HepG2 (cell line): Measurements from ENCODE around the gene LIMA1. TPM values are rescaled to one million over a fixed set of nuclear protein-coding genes. Genes with fewer than 3 reads are reported as not detected.
A peak's percentile ranks its signal among the peaks of the same experiment; 100 is the strongest.

ENCODE experiments used
- ATAC-seq: fragments of 200-7000 bp; cut with Tn5 transposase; 3 replicates; pipeline ENCODE4 v1.9.1; 2020; ENCODE audit warnings: mild to moderate bottlenecking, moderate library complexity
- BruUV-seq: library from RNA; stranded (reverse); fragments of 400-500 nt; replicated peaks from 2 replicates; lab custom pipeline; 2021; lab: Mats Ljungman, UMichigan
- CTCF ChIA-PET: fragments of 300-600 bp; formaldehyde crosslinking; extraction: SDS; loops from one replicate; lab custom pipeline; 2021; ENCODE audit warnings: low total read pairs, inconsistent platforms, low intra/inter-chr PET ratio; lab: Yijun Ruan, JAX
- POLR2A ChIA-PET: fragments of 350-600 bp; sonication (Branson Sonifier 250); formaldehyde crosslinking; loops from one replicate; lab custom pipeline; 2020; ENCODE audit warnings: antibody characterized with exemption, inconsistent platforms; lab: Yijun Ruan, JAX
- DNase-seq: peaks from one replicate; pipeline ENCODE4 v3.0.0-alpha.2; 2015; ENCODE audit warnings: low spot score
- FAIRE-seq: peaks from 3 replicates; lab custom pipeline; 2011; peaks lifted over from hg19 to GRCh38; lab: Jason Lieb, UNC
- H2AFZ ChIP-seq: one replicate; pipeline ENCODE4 v1.6.1; 2011; ENCODE audit warnings: low read length, inconsistent platforms
- H3K27ac ChIP-seq: fragments of 300-600 bp; 3 replicates; pipeline ENCODE4 v1.8.0; 2011; ENCODE audit warnings: mixed run types, mild to moderate bottlenecking, mixed read lengths, low read length, inconsistent platforms; ENCODE audit not compliant: insufficient read depth; ENCODE audit errors: extremely low read length
- H3K27me3 ChIP-seq, 2 experiments: fragments of 200-600 bp in 1 of 2; 2 replicates in 1 of 2; 3 replicates in 1 of 2; pipeline versions ENCODE4 v1.6.0 to v1.8.0; 2011; ENCODE audit warnings: low read length in 2 of 2, mild to moderate bottlenecking in 2 of 2, moderate library complexity in 2 of 2, inconsistent platforms in 1 of 2; ENCODE audit not compliant: insufficient read depth in 2 of 2, control insufficient read depth in 1 of 2
- H3K36me3 ChIP-seq, 2 experiments: fragments of 200-600 bp in 1 of 2; replicated peaks in 1 of 2; 2 replicates in 1 of 2; 3 replicates in 1 of 2; pipeline versions ENCODE4 v1.5.1 to v1.8.0; 2011; ENCODE audit warnings: low read length in 2 of 2, inconsistent platforms in 1 of 2; ENCODE audit not compliant: insufficient read depth in 2 of 2, control insufficient read depth in 1 of 2
- H3K4me1 ChIP-seq: 2 replicates; pipeline ENCODE4 v1.5.1; 2012; ENCODE audit warnings: low read length, inconsistent platforms; ENCODE audit not compliant: insufficient read depth
- H3K4me2 ChIP-seq: 2 replicates; pipeline ENCODE4 v1.6.0; 2011; ENCODE audit warnings: low read depth, low read length, inconsistent platforms
- H3K4me3 ChIP-seq, 3 experiments: fragments of 200-600 bp in 1 of 3; sonication (generic), shearing (Covaris generic) in 1 of 3; replicated peaks in 1 of 3; 2 replicates each; pipeline ENCODE4 v1.5.1; 2011 to 2016; ENCODE audit warnings: low read length in 3 of 3, inconsistent platforms in 2 of 3, low read depth in 2 of 3, mild to moderate bottlenecking in 2 of 3, control low read depth in 1 of 3, mixed read lengths in 1 of 3; ENCODE audit not compliant: insufficient read depth in 1 of 3
- H3K79me2 ChIP-seq: one replicate; pipeline ENCODE4 v1.6.1; 2011; ENCODE audit warnings: low read length, inconsistent platforms; ENCODE audit not compliant: insufficient read depth
- H3K9ac ChIP-seq: 2 replicates; pipeline ENCODE4 v1.6.0; 2011; ENCODE audit warnings: mild to moderate bottlenecking, low read depth, low read length, inconsistent platforms; ENCODE audit not compliant: insufficient read depth
- H3K9me3 ChIP-seq: 2 replicates; pipeline ENCODE4 v1.5.1; 2012; ENCODE audit warnings: mild to moderate bottlenecking, low read length
- H4K20me1 ChIP-seq: 2 replicates; pipeline ENCODE4 v1.6.0; 2011; ENCODE audit warnings: inconsistent platforms, mild to moderate bottlenecking, low read length, moderate library complexity; ENCODE audit not compliant: insufficient read depth
- BHLHE40 ChIP-seq: IDR thresholded peaks from 2 replicates; pipeline ENCODE4 v1.6.1; 2011; ENCODE audit warnings: low read length, improper control_type of control experiment
- FOSL2 ChIP-seq: sonication (generic); formaldehyde crosslinking; IDR thresholded peaks from 2 replicates; pipeline ENCODE4 v1.4.0; 2020; ENCODE audit warnings: missing genetic modification reagents
- JUNB ChIP-seq: sonication (generic); formaldehyde crosslinking; IDR thresholded peaks from 2 replicates; pipeline ENCODE4 v1.8.0; 2022; ENCODE audit warnings: missing genetic modification reagents, mild to moderate bottlenecking, borderline replicate concordance
- MAFG ChIP-seq: sonication (generic); formaldehyde crosslinking; IDR thresholded peaks from 2 replicates; pipeline ENCODE4 v1.5.1; 2020; ENCODE audit warnings: mild to moderate bottlenecking, missing genetic modification reagents
- SOX13 ChIP-seq, 3 experiments: fragments of 450-650 bp in 1 of 3; sonication (generic) in 1 of 3; formaldehyde crosslinking in 1 of 3; IDR thresholded peaks in 2 of 3; conservative IDR thresholded peaks in 1 of 3; 2 replicates each; pipeline versions ENCODE4 v1.5.0 to v1.6.1; 2016 to 2020; ENCODE audit warnings: antibody characterized with exemption in 1 of 3, mild to moderate bottlenecking in 1 of 3, missing compliant biosample characterization in 1 of 3, missing genetic modification reagents in 1 of 3, moderate library complexity in 1 of 3
- SOX5 ChIP-seq: IDR thresholded peaks from 2 replicates; pipeline ENCODE4 v1.6.1; 2016; ENCODE audit warnings: borderline replicate concordance
- USF2 ChIP-seq, 2 experiments: sonication (generic) in 1 of 2; formaldehyde crosslinking in 1 of 2; IDR thresholded peaks; 2 replicates each; pipeline versions ENCODE4 v1.5.1 to v1.6.1; 2011 to 2020; ENCODE audit warnings: borderline replicate concordance in 1 of 2, low read depth in 1 of 2, low read length in 1 of 2, mild to moderate bottlenecking in 1 of 2, missing genetic modification reagents in 1 of 2, moderate library complexity in 1 of 2
- ZNF335 ChIP-seq: sonication (generic); formaldehyde crosslinking; IDR thresholded peaks from 2 replicates; pipeline ENCODE4 v1.4.0; 2020; ENCODE audit warnings: missing genetic modification reagents
- WGBS: methylation state at CpG from one replicate; pipeline ENCODE4 v1.1.6; 2017; ENCODE audit warnings: low lambda C conversion rate; 5-methylcytosine and 5-hydroxymethylcytosine counted together
- in situ Hi-C: cut with HindIII; loops from 2 replicates; pipeline ENCODE4 v1.10.0; 2017; ENCODE audit warnings: low pct_unique_long_range_greater_than_20kb; ENCODE audit not compliant: extremely low pct_ligation_motif_present
- intact Hi-C: fragments of 100-400 bp; cut with micrococcal nuclease; formaldehyde crosslinking; loops from one replicate; pipeline ENCODE4 v1.10.0; 2022; ENCODE audit not compliant: unreplicated experiment
- polyA plus RNA-seq, 8 experiments: library from polyadenylated mRNA; depleted of rRNA in 3 of 8; stranded (reverse) in 7 of 8; unstranded in 1 of 8; fragments of >200 nt; fragmentation: Illumina TruSeq in 4 of 8; extraction: Trizol in 4 of 8; gene quantifications; 2 replicates each; pipeline versions ENCODE4 v1.2.1 to v1.2.3, GENCODE V29; 2011 to 2016; ENCODE audit warnings: low read depth in 4 of 8, missing spikeins in 1 of 8, mixed read lengths in 1 of 8; ENCODE audit not compliant: insufficient read depth in 1 of 8
- total RNA-seq, 5 experiments: library from RNA; depleted of rRNA; stranded (reverse); fragments of >200 nt; fragmentation: Illumina TruSeq; extraction: Trizol; gene quantifications; 2 replicates each; pipeline ENCODE4 v1.2.3, GENCODE V29; 2016; ENCODE audit warnings: low read depth in 1 of 5

The LIMA1 gene
- total and polyA plus RNA-seq, 2 of the 13 experiments (the other 11 are each of a cell fraction or from before 2014, with no cell fraction given) = 13.0 to 19.8 TPM

GRCh38 chr12:50224026-50224692 is 59.2 kb downstream of the LIMA1 start:
- 0 out of 5 replicates have a peak, but pooled peaks cover 0 to 6% of the 10 kb centered on the region in 2 experiments for H3K36me3 ChIP-seq
- no peak overlapping the region for H3K4me2 ChIP-seq
- WGBS = 65% methylated on average over 2 of the region's 2 CpGs
- TF ChIP-seq SOX5 = peak; percentile 68; the same call in 1 of the 2 replicates
- no peak for TF ChIP-seq USF2 (IDR thresholded peaks at IDR 0.05; ENCODE audit: low read depth, low read length)
- no peak for TF ChIP-seq USF2 (CRISPR knock-in tag; IDR thresholded peaks at IDR 0.05; ENCODE audit: borderline replicate concordance)
- TF ChIP-seq FOSL2 (CRISPR knock-in tag) = peak; percentile 93
- TF ChIP-seq ZNF335 (CRISPR knock-in tag) = no peak
- TF ChIP-seq MAFG (CRISPR knock-in tag) = no peak
- peak; percentile 84 for TF ChIP-seq BHLHE40
- no peak for TF ChIP-seq JUNB (CRISPR knock-in tag)
- no peak for TF ChIP-seq SOX13 (IDR thresholded peaks at IDR 0.05)
- TF ChIP-seq SOX13 (CRISPR knock-in tag; conservative IDR thresholded peaks at IDR 0.05 in 1 of 2, IDR thresholded peaks at IDR 0.05 in 1 of 2) = peak in 1 of 2 experiments; percentile 66; a peak in 1 of 4 replicates
- ATAC-seq (peak; percentile 52; the same call in 1 of the 3 replicates), DNase-seq (peak; percentile 79), FAIRE-seq (no peak)
- H4K20me1 ChIP-seq = no peaks in the 10 kb centered on the region
- intact Hi-C loops = no loop called here
- peaks cover 9% of the 10 kb centered on the region; the same call in 1 of the 2 replicates for H3K4me1 ChIP-seq
- no peak overlapping the region for H3K9ac ChIP-seq
- ChIA-PET POLR2A (interaction anchor here (0.6 to 1.1 kb wide), 2 partner anchors 60 to 1028 kb away, joined by 3 to 5 read pairs; partner anchors contain the start of gene LIMA1), CTCF (no interaction called here)
- H3K9me3 ChIP-seq = no peaks in the 10 kb centered on the region
- no peak overlapping the region for H3K4me3 ChIP-seq
- no peak overlapping the region for H3K27ac ChIP-seq
- no TSS peak for BruUV-seq
- H3K27me3 ChIP-seq = no peaks in the 10 kb centered on the region
- no peak overlapping the region for H2AFZ ChIP-seq
- H3K79me2 ChIP-seq = no peaks in the 10 kb centered on the region
- in situ Hi-C loops = no loop called here
